Uterus (tissue), 2 donors: ENCODE data around the gene AKT3.

Source experiments
- POLR2A ChIP-seq, 2 donors: fragments of 450-650 bp; IDR thresholded peaks; one replicate each; pipeline ENCODE4 v1.6.1; 2016; ENCODE audit warnings: antibody characterized with exemption in 2 of 2, mild to moderate bottlenecking in 1 of 2, moderate library complexity in 1 of 2
- TF ChIP-seq, protein P1 (sequence below), 4 experiments: fragments of 200-600 bp in 2 of 4; fragments of 450-650 bp in 2 of 4; sonication (generic) in 2 of 4; IDR thresholded peaks; one replicate each; pipeline ENCODE4 v1.5.1; 2016 to 2019; ENCODE audit warnings: antibody characterized with exemption in 4 of 4, mild to moderate bottlenecking in 2 of 4, moderate library complexity in 1 of 4

GRCh38 chr1:243585982-243586381, 264.1 kb downstream of the AKT3 start:
- TF ChIP-seq, protein P1, sequence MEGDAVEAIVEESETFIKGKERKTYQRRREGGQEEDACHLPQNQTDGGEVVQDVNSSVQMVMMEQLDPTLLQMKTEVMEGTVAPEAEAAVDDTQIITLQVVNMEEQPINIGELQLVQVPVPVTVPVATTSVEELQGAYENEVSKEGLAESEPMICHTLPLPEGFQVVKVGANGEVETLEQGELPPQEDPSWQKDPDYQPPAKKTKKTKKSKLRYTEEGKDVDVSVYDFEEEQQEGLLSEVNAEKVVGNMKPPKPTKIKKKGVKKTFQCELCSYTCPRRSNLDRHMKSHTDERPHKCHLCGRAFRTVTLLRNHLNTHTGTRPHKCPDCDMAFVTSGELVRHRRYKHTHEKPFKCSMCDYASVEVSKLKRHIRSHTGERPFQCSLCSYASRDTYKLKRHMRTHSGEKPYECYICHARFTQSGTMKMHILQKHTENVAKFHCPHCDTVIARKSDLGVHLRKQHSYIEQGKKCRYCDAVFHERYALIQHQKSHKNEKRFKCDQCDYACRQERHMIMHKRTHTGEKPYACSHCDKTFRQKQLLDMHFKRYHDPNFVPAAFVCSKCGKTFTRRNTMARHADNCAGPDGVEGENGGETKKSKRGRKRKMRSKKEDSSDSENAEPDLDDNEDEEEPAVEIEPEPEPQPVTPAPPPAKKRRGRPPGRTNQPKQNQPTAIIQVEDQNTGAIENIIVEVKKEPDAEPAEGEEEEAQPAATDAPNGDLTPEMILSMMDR (IDR thresholded peaks at IDR 0.05): no peak
- no peak for TF ChIP-seq POLR2A (IDR thresholded peaks at IDR 0.05)
